ENCODE measurements around the gene FASTKD3.

DNA sequence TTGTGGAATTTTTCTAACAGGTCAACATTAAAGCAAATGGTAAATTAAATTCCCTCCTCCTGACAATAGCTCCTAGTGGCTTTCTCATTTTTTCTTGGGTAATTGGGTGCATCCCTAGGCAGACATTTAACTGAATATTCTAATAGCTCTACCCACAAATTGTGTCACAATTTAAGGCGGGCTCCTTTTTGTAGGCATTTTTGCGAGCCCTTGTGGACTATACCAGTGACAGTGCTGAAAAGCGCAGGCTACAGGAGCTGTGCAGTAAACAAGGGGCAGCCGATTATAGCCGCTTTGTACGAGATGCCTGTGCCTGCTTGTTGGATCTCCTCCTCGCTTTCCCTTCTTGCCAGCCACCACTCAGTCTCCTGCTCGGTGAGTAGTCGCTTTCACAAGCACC, 20.1 kb upstream of the FASTKD3 start:
- TF ChIP-seq, protein P1, sequence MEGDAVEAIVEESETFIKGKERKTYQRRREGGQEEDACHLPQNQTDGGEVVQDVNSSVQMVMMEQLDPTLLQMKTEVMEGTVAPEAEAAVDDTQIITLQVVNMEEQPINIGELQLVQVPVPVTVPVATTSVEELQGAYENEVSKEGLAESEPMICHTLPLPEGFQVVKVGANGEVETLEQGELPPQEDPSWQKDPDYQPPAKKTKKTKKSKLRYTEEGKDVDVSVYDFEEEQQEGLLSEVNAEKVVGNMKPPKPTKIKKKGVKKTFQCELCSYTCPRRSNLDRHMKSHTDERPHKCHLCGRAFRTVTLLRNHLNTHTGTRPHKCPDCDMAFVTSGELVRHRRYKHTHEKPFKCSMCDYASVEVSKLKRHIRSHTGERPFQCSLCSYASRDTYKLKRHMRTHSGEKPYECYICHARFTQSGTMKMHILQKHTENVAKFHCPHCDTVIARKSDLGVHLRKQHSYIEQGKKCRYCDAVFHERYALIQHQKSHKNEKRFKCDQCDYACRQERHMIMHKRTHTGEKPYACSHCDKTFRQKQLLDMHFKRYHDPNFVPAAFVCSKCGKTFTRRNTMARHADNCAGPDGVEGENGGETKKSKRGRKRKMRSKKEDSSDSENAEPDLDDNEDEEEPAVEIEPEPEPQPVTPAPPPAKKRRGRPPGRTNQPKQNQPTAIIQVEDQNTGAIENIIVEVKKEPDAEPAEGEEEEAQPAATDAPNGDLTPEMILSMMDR (IDR thresholded peaks at IDR 0.05), result no peak
- no peak for TF ChIP-seq POLR2A (IDR thresholded peaks at IDR 0.05)

Measured in ovary (tissue), 3 donors.